NCI-H2171 (cell line): ENCODE results near the gene LIPE.

Experiments used
- DNase-seq: peaks from one replicate; lab custom pipeline; 2025; lab: John Stamatoyannopoulos, UW

LIPE gene

GRCh38 chr19:42411581-42412178 is 15.5 kb downstream of the LIPE start:
- DNase-seq, result no peak

GRCh38 chr19:42410371-42410770 is 16.8 kb downstream of the LIPE start:
- DNase-seq, result no peak

- DNase-seq, result no peak
Observed at GRCh38 chr19:42409477-42409876, 17.7 kb downstream of the LIPE start.

DNA sequence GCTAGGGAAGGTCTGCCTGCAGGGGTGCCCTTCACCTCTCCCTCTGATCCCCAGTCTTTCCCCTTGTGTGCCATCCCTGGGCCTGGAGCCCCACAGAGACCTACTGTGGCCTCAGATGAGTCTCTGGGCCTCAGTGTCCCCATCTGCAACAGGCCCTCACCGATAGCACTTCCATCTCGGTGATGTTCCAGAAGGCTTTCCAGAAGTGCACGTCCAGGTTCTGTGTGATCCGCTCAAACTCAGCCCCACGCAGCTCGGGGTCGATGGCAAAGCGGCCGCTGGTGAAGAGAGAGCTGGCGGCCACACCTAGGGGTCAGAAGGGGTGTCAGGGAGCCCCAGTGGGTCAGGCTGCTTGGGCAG is 19.4 kb downstream of the LIPE start:
- DNase-seq, result no peak

GRCh38 chr19:42407085-42407815 is 19.9 kb downstream of the LIPE start:
- DNase-seq, result no peak

DNA sequence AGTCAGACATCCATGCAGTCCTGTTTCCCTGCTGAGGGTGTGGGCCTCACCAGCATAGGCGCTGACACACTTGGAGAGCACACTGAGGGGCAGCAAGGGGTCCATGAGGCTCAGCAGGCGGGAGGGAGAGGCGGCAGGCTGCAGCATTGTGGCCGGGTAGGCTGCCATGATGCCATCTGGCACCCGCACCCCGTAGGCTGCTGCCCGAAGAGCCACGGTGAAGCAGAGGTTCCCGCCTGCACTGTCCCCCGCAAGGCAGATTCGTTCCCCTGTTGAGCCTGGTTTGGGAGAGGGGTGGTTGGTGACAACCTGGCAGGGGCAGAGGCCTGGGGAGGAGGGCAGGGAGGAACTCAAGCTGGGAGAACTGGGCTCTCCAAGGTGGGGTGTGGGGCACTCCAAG is 21.1 kb downstream of the LIPE start:
- DNase-seq, result no peak

DNA sequence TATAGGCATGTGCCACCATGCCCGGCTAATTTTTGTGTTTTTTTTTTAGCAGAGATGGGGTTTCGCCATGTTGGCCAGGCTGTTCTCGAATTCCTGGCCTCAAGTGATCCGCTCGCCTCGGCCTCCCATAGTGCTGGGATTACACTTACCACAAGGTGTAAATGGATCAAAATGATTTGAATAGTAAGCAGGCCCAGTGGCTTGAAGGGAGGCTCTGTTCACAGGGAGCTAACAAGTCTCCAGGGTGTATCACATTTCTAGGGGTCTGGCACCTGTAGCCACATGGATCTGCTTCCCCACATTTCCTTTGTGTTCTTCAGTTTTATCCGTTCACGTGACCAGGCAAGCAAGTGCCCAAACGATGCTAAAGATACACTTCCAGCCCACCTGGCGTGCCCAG is 23.6 kb downstream of the LIPE start:
- DNase-seq, result peak; percentile 70

DNA sequence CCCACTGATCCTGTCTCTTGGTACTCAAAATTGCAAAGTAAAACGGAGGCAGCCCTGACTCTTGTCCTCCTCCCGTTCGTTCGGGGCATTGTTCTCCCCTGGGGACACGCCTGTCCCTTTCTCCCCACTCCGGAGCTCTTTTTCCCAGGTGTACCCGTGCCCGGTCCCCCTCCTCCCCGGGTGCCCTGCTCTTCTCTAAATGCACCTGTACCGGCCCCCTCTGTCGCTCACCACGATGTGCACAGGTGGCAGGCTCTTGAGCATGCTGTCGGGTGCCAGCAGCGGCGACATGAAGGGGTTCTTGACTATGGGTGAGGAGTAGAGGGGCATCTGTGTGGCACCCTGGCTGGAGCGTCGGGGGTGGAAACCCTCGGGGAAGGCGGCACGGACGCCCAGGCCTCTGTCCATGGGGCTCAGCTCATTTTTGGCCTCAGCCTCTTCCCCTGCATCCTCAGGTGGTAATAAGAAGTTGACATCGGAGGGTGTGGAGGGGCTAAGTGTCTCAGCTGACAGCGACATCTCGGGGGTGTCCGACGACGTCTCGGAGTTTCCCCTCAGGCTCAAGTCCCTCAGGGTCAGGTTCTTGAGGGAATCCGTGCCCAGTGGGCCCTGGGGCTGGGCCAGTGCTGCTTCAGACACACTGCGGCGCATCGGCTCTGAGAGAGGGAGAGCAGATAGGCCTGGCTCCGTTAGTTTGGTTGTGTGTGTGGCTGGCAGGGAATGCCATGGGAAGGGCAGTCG is 24.6 kb downstream of the LIPE start:
- DNase-seq, result no peak

GRCh38 chr19:42401365-42402303 is 25.6 kb downstream of the LIPE start:
- DNase-seq, result peak; percentile 55

GRCh38 chr19:42400404-42400803 is 26.8 kb downstream of the LIPE start:
- no peak for DNase-seq

DNA sequence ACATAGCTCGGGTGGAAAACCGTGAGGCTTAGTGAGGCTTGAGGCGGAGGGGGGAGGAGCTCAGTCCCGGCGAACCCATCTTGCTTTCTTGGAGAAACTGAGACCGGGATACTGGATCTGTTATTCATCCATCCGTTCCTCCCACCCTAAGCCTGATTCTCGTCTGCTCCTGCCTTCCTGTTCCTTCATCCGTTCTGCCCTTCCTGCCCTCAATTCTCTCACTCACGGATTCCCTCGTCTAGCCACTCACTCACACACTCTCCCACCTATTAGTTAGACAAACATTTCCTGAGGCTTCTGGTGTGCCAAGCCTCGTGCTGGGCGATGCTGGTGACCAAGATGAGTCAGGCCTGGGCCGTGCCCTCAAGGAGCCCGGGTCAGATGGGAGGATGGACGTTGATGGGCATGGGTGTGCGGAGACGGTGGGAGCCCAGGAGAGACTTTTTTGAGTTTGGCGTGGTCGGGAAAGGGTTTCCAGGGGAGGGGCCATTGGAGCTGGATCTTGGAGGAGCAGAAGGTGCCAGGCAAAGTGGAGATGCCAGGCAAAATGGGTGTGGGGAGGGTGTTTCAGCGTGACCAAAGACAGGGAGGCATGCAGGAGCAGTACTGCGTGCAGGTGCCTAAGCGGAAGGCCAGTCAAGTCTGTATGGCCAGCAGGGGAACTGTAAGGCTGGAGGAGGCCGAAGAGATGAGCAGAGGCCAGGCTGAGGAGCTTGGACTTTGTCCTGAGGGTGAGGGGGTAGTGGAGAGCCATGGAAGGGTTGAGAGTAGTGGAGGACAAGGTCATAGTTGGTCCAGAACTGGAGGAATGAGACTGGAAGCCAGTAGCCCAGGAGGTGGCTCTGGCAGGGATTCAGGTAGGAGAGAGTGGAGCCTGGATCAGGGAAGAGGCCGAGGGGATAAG is 29.7 kb downstream of the LIPE start:
- DNase-seq, result no peak

DNA sequence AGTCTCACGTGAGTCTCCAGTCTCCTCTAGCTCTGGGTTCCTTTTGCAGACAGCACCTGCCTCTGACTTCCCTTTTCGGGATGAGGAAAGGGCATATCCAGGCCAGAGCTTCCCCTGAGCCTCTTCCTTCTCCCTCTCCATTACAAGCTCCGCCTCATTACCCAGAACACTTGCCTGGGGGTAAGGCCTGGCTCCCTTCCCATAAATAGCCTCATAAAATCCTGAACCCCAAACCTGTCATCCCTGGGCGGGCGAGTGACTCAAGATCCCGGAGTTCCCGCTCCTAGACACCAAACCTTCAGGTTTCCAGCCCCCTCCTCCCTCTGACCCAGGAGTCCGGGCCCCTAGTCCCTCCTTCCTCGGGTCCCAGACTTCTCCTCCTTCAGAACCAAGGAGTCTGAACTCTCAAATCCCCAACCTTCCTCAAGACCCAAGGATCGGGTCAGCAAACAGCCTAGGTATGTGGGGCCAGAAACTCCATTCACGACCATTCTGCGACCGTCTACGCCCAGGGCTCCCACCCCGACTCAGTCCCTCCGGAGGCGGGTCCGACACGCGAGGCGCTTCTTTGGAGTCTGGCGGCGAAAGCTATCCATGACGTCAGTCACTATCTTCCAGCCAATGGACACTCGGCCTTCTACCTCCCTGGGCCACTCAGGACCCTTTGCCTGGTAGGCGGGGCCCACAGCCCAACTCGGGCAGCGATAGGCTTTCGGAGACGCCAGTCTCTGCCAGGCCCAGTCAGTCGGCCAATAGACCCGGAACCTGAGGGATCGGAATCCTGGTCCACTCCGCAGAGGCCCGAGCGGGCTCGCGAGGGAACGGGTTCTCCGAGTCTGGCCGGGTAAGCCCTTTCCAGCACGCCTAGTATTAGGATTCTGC is 30.6 kb downstream of the LIPE start:
- peak; percentile 96 for DNase-seq

GRCh38 chr19:42394751-42395150 is 32.4 kb downstream of the LIPE start:
- no peak for DNase-seq

DNA sequence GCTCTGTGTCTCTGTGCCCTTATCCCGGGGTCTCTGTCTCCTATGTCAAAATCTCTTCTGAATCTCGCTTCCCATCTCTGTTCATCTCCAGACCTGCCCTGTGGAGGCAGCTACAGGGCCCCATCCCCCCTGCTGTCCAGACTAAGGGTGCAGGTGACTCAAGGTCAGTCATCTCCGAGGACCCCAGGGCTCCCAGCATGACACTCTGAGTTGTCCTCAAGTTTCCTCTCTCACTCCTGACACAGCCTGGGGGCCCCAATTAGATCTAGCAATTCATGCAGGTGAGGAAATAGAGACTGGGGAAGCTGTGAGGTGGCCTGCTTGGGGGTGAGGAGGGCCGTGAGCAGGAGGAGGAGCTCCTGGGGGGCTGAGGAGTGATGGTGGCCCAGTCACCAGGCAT is 35.0 kb downstream of the LIPE start:
- no peak for DNase-seq

DNA sequence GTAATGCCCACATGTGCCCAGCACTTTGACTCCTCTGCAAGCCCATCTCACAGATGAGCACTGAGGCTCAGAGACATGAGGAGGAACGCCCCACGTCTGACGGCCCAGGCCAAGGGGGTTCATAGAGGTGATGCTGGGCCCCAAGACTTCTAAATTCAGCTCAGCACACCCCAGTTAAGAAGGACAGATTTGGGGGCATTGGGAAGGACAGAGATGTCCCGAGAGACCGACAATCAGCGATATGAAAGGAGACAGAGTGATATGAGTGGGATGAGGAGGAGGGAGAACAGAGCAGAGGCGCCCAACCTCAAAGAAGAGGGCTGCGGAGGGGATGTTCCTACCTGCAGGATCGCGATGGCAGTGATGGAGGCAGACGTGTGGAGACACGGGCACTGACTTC is 37.3 kb downstream of the LIPE start, which contains the start of gene CNFN:
Gene CNFN, minus strand, starts transcription at position 399 of the 400 bp plus-strand sequence. CDS start 1,260 bp downstream, outside the sequence.
- DNase-seq, result no peak

DNA sequence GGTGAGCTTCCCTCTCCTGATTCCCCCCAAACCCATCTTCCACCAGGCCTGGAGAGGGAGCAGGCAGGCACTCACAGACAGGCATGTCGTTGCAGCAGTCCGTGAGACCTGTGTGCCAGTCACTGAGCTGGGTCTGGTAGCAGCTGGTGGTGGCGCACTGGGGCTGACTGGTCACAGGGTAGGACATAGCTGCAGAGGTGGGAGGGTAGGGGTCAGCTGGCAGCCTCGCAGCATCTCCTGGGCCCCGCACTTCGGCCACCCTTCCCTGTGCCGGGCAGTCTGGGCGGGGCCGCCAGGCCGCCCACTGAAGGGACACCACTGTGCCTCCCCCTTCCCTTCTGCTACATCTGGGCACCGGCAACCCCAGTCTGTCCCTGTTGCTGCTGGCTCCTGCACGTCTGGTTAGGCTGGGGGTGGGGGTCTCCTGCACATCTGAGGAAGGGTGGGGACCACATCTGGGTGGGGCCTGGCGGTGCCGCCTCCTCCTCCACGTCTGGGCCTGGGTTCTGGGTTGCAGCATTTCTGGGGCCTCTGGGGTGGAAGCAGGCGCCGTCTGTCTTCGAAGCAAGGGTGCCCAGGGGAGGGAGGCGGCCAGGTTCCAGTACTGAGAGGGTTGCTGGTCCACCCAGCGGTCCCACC is 38.2 kb downstream of the LIPE start:
- no peak for DNase-seq

DNA sequence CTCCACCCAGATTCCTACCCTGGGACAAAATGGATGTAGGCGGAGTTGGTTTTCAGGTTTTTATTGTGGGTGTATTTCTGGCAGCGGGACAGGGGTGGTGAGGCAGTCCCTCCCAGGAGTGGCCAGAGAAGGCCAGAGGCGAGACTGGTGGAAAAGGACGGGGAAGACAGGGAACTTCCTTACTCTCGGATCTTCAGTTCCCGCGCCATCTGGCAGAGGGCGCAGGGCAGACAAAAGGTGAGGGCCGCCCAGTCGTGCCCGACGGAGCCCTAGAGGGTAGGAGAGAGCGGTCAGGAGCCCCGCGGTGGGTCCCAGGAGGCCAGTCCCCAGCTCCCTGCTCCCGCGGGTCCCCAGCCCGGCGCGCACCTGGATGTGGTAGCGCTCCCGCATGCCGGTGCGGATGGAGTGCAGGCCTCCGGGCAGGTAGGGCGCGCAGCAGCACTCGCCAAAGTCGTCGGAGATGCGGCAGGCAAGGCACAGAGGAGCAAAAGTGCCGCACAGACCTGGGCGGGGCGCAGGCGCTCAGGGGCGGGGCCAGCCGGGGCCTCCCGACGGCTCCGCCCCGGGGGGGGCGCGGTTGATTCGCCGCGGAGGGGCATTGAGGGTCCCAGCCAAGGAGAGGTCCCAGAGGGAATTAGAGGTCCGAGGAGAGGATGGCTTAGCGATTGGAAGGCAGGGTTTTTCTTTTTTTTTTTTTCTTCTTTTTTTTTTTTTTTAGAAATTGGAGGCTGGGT is 40.0 kb downstream of the LIPE start:
- DNase-seq, result peak; percentile 59

DNA sequence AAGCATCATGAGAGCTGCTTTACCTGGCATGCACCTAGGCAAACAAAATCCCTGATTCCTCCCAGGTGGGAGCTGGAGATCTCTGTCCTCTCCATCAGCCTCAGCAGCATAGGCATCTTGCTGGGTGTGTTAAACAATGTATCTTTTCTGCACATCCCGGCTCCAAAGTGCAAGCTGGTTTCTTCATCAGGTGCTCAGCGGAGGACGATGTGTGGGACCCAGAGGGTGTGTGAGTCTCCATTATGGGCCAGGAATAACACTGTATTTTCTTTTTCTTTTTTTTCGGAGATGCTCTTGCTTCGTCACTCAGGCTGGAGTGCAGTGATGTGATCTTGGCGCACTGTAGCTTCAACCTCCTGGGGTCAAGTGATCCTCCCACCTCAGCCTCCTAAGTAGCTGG is 47.0 kb downstream of the LIPE start:
- DNase-seq, result no peak
